ENCODE data around the gene TRHDE. TPM values are rescaled to one million over a fixed set of nuclear protein-coding genes. Genes with fewer than 3 reads are reported as not detected.

TRHDE gene
- total and polyA plus RNA-seq, 9 donors: 0.29 to 2.3 (median 0.49) TPM

GRCh38 chr12:72485017-72485701, 213.0 kb downstream of the TRHDE start:
- H3K4me1 ChIP-seq (ENCODE audit: control insufficient read depth, insufficient read depth, low read length): no peaks in the 10 kb centered on the region
- H3K9me3 ChIP-seq (replicated peaks; ENCODE audit: control insufficient read depth, low read depth, low read length): no peaks in the 10 kb centered on the region
- H3K27me3 ChIP-seq (ENCODE audit: control insufficient read depth, insufficient read depth, low read length): no peaks in the 10 kb centered on the region
- no peaks in the 10 kb centered on the region for H3K36me3 ChIP-seq (ENCODE audit: control insufficient read depth, insufficient read depth, low read length)
- no peak overlapping the region for H3K4me3 ChIP-seq (ENCODE audit: low read length)
- 100% methylated on average over 1 of the region's 4 CpGs for WGBS (ENCODE audit: insufficient coverage)
- H3K27ac ChIP-seq (ENCODE audit: low read length): no peak overlapping the region
- no peak for DNase-seq

GRCh38 chr12:72491426-72491825, 219.3 kb downstream of the TRHDE start:
- peak; percentile 83 for DNase-seq
- Histone ChIP-seq H3K36me3 (ENCODE audit: control insufficient read depth, insufficient read depth, low read length) (no peaks in the 10 kb centered on the region), H3K4me1 (ENCODE audit: control insufficient read depth, insufficient read depth, low read length) (no peaks in the 10 kb centered on the region), H3K4me3 (ENCODE audit: low read length) (no peak overlapping the region), H3K27ac (ENCODE audit: low read length) (no peak overlapping the region), H3K9me3 (replicated peaks; ENCODE audit: control insufficient read depth, low read depth, low read length) (no peaks in the 10 kb centered on the region), H3K27me3 (ENCODE audit: control insufficient read depth, insufficient read depth, low read length) (no peaks in the 10 kb centered on the region)
- no CpG with 5 or more reads among the region's 4 CpGs for WGBS (ENCODE audit: insufficient coverage)

GRCh38 chr12:72493407-72493806, 221.2 kb downstream of the TRHDE start:
- WGBS (ENCODE audit: insufficient coverage): no CpG with 5 or more reads among the region's 1 CpG
- no peaks in the 10 kb centered on the region for H3K36me3 ChIP-seq (ENCODE audit: control insufficient read depth, insufficient read depth, low read length)

GRCh38 chr12:72498354-72498753, 226.2 kb downstream of the TRHDE start:
- no CpG with 5 or more reads among the region's 1 CpG for whole genome bisulfite sequencing (ENCODE audit: insufficient coverage)
- no peak overlapping the region for H3K4me3 ChIP-seq (ENCODE audit: low read length)
- DNase-seq: peak; percentile 59
- H3K27ac ChIP-seq (ENCODE audit: low read length): no peak overlapping the region
- no peaks in the 10 kb centered on the region for H3K27me3 ChIP-seq (ENCODE audit: control insufficient read depth, insufficient read depth, low read length)
- no peaks in the 10 kb centered on the region for H3K9me3 ChIP-seq (replicated peaks; ENCODE audit: control insufficient read depth, low read depth, low read length)
- no peaks in the 10 kb centered on the region for H3K4me1 ChIP-seq (ENCODE audit: control insufficient read depth, insufficient read depth, low read length)
- no peaks in the 10 kb centered on the region for H3K36me3 ChIP-seq (ENCODE audit: control insufficient read depth, insufficient read depth, low read length)

More at GRCh38 chr12:72493407-72493806, 221.2 kb downstream of the TRHDE start:
- Histone ChIP-seq H3K4me3 (ENCODE audit: low read length) (no peak overlapping the region), H3K4me1 (ENCODE audit: control insufficient read depth, insufficient read depth, low read length) (no peaks in the 10 kb centered on the region), H3K9me3 (replicated peaks; ENCODE audit: control insufficient read depth, low read depth, low read length) (no peaks in the 10 kb centered on the region), H3K27me3 (ENCODE audit: control insufficient read depth, insufficient read depth, low read length) (no peaks in the 10 kb centered on the region), H3K27ac (ENCODE audit: low read length) (no peak overlapping the region)
- DNase-seq: no peak

- H3K4me1 ChIP-seq (ENCODE audit: control insufficient read depth, insufficient read depth, low read length): no peaks in the 10 kb centered on the region
- H3K9me3 ChIP-seq (replicated peaks; ENCODE audit: control insufficient read depth, low read depth, low read length): no peaks in the 10 kb centered on the region
- WGBS (ENCODE audit: insufficient coverage): 91% methylated on average over 3 of the region's 5 CpGs
- H3K27me3 ChIP-seq (ENCODE audit: control insufficient read depth, insufficient read depth, low read length): no peaks in the 10 kb centered on the region
- H3K4me3 ChIP-seq (ENCODE audit: low read length): no peak overlapping the region
- DNase-seq: no peak
- no peaks in the 10 kb centered on the region for H3K36me3 ChIP-seq (ENCODE audit: control insufficient read depth, insufficient read depth, low read length)
- H3K27ac ChIP-seq (ENCODE audit: low read length): no peak overlapping the region
Measured at GRCh38 chr12:72499244-72499643, 227.1 kb downstream of the TRHDE start.

- Histone ChIP-seq H3K36me3 (ENCODE audit: control insufficient read depth, insufficient read depth, low read length) (no peaks in the 10 kb centered on the region), H3K4me3 (ENCODE audit: low read length) (no peak overlapping the region), H3K27me3 (ENCODE audit: control insufficient read depth, insufficient read depth, low read length) (no peaks in the 10 kb centered on the region), H3K4me1 (ENCODE audit: control insufficient read depth, insufficient read depth, low read length) (no peaks in the 10 kb centered on the region), H3K9me3 (replicated peaks; ENCODE audit: control insufficient read depth, low read depth, low read length) (no peaks in the 10 kb centered on the region), H3K27ac (ENCODE audit: low read length) (no peak overlapping the region)
- no peak for DNase-seq
- no CpG with 5 or more reads among the region's 3 CpGs for WGBS (ENCODE audit: insufficient coverage)
Measured at GRCh38 chr12:72502546-72502945, 230.4 kb downstream of the TRHDE start.

- Histone ChIP-seq H3K4me3 (ENCODE audit: low read length) (no peak overlapping the region), H3K9me3 (replicated peaks; ENCODE audit: control insufficient read depth, low read depth, low read length) (no peaks in the 10 kb centered on the region), H3K4me1 (ENCODE audit: control insufficient read depth, insufficient read depth, low read length) (no peaks in the 10 kb centered on the region), H3K27ac (ENCODE audit: low read length) (no peak overlapping the region), H3K27me3 (ENCODE audit: control insufficient read depth, insufficient read depth, low read length) (no peaks in the 10 kb centered on the region), H3K36me3 (ENCODE audit: control insufficient read depth, insufficient read depth, low read length) (no peaks in the 10 kb centered on the region)
- no CpG with 5 or more reads among the region's 1 CpG for WGBS (ENCODE audit: insufficient coverage)
- no peak for DNase-seq
Measured at GRCh38 chr12:72505227-72505626, 233.1 kb downstream of the TRHDE start.

- Histone ChIP-seq H3K4me3 (ENCODE audit: low read length) (no peak overlapping the region), H3K9me3 (replicated peaks; ENCODE audit: control insufficient read depth, low read depth, low read length) (no peaks in the 10 kb centered on the region), H3K36me3 (ENCODE audit: control insufficient read depth, insufficient read depth, low read length) (no peaks in the 10 kb centered on the region), H3K27me3 (ENCODE audit: control insufficient read depth, insufficient read depth, low read length) (no peaks in the 10 kb centered on the region), H3K27ac (ENCODE audit: low read length) (no peak overlapping the region), H3K4me1 (ENCODE audit: control insufficient read depth, insufficient read depth, low read length) (no peaks in the 10 kb centered on the region)
- no peak for DNase-seq
- no CpG with 5 or more reads among the region's 1 CpG for WGBS (ENCODE audit: insufficient coverage)
Measured at GRCh38 chr12:72509891-72510290, 237.7 kb downstream of the TRHDE start.

- peak; percentile 17 for DNase-seq
- Histone ChIP-seq H3K9me3 (replicated peaks; ENCODE audit: control insufficient read depth, low read depth, low read length) (no peaks in the 10 kb centered on the region), H3K36me3 (ENCODE audit: control insufficient read depth, insufficient read depth, low read length) (no peaks in the 10 kb centered on the region), H3K4me3 (ENCODE audit: low read length) (no peak overlapping the region), H3K4me1 (ENCODE audit: control insufficient read depth, insufficient read depth, low read length) (no peaks in the 10 kb centered on the region), H3K27me3 (ENCODE audit: control insufficient read depth, insufficient read depth, low read length) (no peaks in the 10 kb centered on the region), H3K27ac (ENCODE audit: low read length) (no peak overlapping the region)
- no CpG with 5 or more reads among the region's 1 CpG for WGBS (ENCODE audit: insufficient coverage)
Measured at GRCh38 chr12:72510772-72511171, 238.6 kb downstream of the TRHDE start.

- Histone ChIP-seq H3K4me3 (ENCODE audit: low read length) (no peak overlapping the region), H3K27me3 (ENCODE audit: control insufficient read depth, insufficient read depth, low read length) (no peaks in the 10 kb centered on the region), H3K36me3 (ENCODE audit: control insufficient read depth, insufficient read depth, low read length) (no peaks in the 10 kb centered on the region), H3K27ac (ENCODE audit: low read length) (peak overlapping the region; percentile 55), H3K9me3 (replicated peaks; ENCODE audit: control insufficient read depth, low read depth, low read length) (no peaks in the 10 kb centered on the region), H3K4me1 (ENCODE audit: control insufficient read depth, insufficient read depth, low read length) (no peaks in the 10 kb centered on the region)
- peak; percentile 16 for DNase-seq
- WGBS (ENCODE audit: insufficient coverage): no CpG with 5 or more reads among the region's 2 CpGs
Measured at GRCh38 chr12:72511498-72511897, 239.3 kb downstream of the TRHDE start.

- Histone ChIP-seq H3K9me3 (replicated peaks; ENCODE audit: control insufficient read depth, low read depth, low read length) (no peaks in the 10 kb centered on the region), H3K27ac (ENCODE audit: low read length) (peak overlapping the region; percentile 55), H3K27me3 (ENCODE audit: control insufficient read depth, insufficient read depth, low read length) (no peaks in the 10 kb centered on the region), H3K4me3 (ENCODE audit: low read length) (no peak overlapping the region), H3K36me3 (ENCODE audit: control insufficient read depth, insufficient read depth, low read length) (no peaks in the 10 kb centered on the region), H3K4me1 (ENCODE audit: control insufficient read depth, insufficient read depth, low read length) (no peaks in the 10 kb centered on the region)
- WGBS (ENCODE audit: insufficient coverage): 40% methylated on average over 1 of the region's 3 CpGs
- DNase-seq: peak; percentile 83
Measured at GRCh38 chr12:72511906-72512305, 239.7 kb downstream of the TRHDE start.

Data from muscle of leg (tissue), 11 donors.